Measurements from ENCODE around the gene RICTOR. TPM values are rescaled to one million over a fixed set of nuclear protein-coding genes. Genes with fewer than 3 reads are reported as not detected.

Gene RICTOR
- polyA plus RNA-seq, 1 donor from 2014 or later, result 12.9 TPM

DNA sequence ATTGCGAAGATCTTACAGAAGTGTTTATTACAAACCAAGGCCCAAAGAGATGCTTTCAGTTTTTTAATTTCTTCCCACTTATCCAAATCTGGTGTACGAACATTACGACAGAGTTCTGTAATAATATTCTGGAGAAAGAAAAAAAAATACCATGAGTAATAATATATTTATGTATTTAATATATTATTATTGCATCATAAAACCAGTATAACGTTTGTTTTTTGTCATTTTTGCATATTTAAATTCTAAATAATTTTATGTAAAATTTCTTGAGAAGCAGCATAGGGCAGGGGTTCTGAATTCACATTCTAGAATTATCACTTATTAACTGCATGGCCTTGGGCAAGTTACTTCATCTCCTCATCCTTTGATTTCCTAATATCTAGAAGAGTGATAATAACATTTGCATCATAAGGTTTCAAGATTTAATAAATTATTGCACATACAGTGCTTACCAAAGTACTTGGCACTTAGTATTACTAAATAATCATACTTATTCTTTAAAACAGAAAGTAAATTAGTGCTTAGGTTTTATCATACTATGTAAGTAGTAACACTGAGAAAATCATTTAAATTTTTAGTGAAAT, 120.7 kb downstream of the RICTOR start:
- H3K4me3 ChIP-seq (ENCODE audit: low read length), result no peak overlapping the region
- peaks cover 14% of the 10 kb centered on the region for H3K36me3 ChIP-seq (ENCODE audit: insufficient read depth, low read length)
- no peaks in the 10 kb centered on the region for H3K79me2 ChIP-seq (replicated peaks; ENCODE audit: insufficient read depth, low read length)
- H3F3A ChIP-seq (ENCODE audit: insufficient read depth, low read length, poor library complexity, severe bottlenecking), result no peaks in the 10 kb centered on the region
- H2AFZ ChIP-seq (ENCODE audit: low read depth, low read length), result no peak overlapping the region
- no peak overlapping the region for H3K9ac ChIP-seq (ENCODE audit: low read length)
- no peak overlapping the region for H3K4me2 ChIP-seq (ENCODE audit: low read length)
- no peaks in the 10 kb centered on the region for H3K27me3 ChIP-seq (ENCODE audit: insufficient read depth, low read depth, low read length)
- TF ChIP-seq SMC3 (conservative IDR thresholded peaks at IDR 0.05; ENCODE audit: poor library complexity), result no peak
- TF ChIP-seq, protein P1, sequence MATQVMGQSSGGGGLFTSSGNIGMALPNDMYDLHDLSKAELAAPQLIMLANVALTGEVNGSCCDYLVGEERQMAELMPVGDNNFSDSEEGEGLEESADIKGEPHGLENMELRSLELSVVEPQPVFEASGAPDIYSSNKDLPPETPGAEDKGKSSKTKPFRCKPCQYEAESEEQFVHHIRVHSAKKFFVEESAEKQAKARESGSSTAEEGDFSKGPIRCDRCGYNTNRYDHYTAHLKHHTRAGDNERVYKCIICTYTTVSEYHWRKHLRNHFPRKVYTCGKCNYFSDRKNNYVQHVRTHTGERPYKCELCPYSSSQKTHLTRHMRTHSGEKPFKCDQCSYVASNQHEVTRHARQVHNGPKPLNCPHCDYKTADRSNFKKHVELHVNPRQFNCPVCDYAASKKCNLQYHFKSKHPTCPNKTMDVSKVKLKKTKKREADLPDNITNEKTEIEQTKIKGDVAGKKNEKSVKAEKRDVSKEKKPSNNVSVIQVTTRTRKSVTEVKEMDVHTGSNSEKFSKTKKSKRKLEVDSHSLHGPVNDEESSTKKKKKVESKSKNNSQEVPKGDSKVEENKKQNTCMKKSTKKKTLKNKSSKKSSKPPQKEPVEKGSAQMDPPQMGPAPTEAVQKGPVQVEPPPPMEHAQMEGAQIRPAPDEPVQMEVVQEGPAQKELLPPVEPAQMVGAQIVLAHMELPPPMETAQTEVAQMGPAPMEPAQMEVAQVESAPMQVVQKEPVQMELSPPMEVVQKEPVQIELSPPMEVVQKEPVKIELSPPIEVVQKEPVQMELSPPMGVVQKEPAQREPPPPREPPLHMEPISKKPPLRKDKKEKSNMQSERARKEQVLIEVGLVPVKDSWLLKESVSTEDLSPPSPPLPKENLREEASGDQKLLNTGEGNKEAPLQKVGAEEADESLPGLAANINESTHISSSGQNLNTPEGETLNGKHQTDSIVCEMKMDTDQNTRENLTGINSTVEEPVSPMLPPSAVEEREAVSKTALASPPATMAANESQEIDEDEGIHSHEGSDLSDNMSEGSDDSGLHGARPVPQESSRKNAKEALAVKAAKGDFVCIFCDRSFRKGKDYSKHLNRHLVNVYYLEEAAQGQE (IDR thresholded peaks at IDR 0.05; ENCODE audit: borderline replicate concordance), result no peak
- no peaks in the 10 kb centered on the region for H3K9me2 ChIP-seq (ENCODE audit: insufficient read depth, low read length)
- no peak overlapping the region for H3K27ac ChIP-seq (ENCODE audit: low read length)
- H3K9me3 ChIP-seq (ENCODE audit: low read length), result no peaks in the 10 kb centered on the region
- no peaks in the 10 kb centered on the region for H4K20me1 ChIP-seq (ENCODE audit: insufficient read depth)

DNA sequence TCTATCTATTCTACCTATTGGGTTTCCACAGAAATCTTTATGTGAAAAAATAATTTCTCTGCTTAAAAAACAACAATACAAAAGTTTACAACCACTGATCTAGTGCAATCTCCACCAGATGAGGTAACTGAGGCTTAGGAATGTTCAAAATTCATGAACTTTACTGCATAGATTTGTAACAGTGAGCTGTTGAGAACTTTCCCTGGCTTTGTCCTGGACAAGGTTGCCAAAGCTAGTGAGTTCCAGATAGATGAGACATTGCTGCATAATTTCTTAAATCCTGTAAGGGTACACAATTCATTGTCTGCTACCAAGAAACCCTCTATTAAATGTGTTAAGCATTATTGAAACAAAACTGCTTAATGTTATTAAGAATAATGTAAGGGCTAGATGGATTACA, 125.7 kb downstream of the RICTOR start:
- Histone ChIP-seq H3K4me2 (ENCODE audit: low read length) (no peak overlapping the region), H3K4me3 (ENCODE audit: low read length) (no peak overlapping the region), H3K9me2 (ENCODE audit: insufficient read depth, low read length) (no peaks in the 10 kb centered on the region), H4K20me1 (ENCODE audit: insufficient read depth) (no peaks in the 10 kb centered on the region), H3K9ac (ENCODE audit: low read length) (no peak overlapping the region), H2AFZ (ENCODE audit: low read depth, low read length) (no peak overlapping the region), H3K27ac (ENCODE audit: low read length) (no peak overlapping the region), H3K9me3 (ENCODE audit: low read length) (no peaks in the 10 kb centered on the region), H3F3A (ENCODE audit: insufficient read depth, low read length, poor library complexity, severe bottlenecking) (no peaks in the 10 kb centered on the region), H3K36me3 (ENCODE audit: insufficient read depth, low read length) (peaks cover 14% of the 10 kb centered on the region), H3K27me3 (ENCODE audit: insufficient read depth, low read depth, low read length) (no peaks in the 10 kb centered on the region), H3K79me2 (replicated peaks; ENCODE audit: insufficient read depth, low read length) (no peaks in the 10 kb centered on the region)
- TF ChIP-seq MXI1 (conservative IDR thresholded peaks at IDR 0.05; ENCODE audit: poor library complexity, severe bottlenecking) (no peak), EP300 (conservative IDR thresholded peaks at IDR 0.05; ENCODE audit: poor library complexity, severe bottlenecking) (no peak), TAF1 (IDR thresholded peaks at IDR 0.05; ENCODE audit: low read depth) (no peak), POLR2AphosphoS5 (IDR thresholded peaks at IDR 0.05) (no peak), RAD21 (conservative IDR thresholded peaks at IDR 0.05) (no peak), EZH2 (IDR thresholded peaks at IDR 0.05; ENCODE audit: borderline replicate concordance, insufficient read depth, low read length, poor library complexity, severe bottlenecking) (no peak), SMC3 (conservative IDR thresholded peaks at IDR 0.05; ENCODE audit: poor library complexity) (no peak)
- TF ChIP-seq, protein P2, sequence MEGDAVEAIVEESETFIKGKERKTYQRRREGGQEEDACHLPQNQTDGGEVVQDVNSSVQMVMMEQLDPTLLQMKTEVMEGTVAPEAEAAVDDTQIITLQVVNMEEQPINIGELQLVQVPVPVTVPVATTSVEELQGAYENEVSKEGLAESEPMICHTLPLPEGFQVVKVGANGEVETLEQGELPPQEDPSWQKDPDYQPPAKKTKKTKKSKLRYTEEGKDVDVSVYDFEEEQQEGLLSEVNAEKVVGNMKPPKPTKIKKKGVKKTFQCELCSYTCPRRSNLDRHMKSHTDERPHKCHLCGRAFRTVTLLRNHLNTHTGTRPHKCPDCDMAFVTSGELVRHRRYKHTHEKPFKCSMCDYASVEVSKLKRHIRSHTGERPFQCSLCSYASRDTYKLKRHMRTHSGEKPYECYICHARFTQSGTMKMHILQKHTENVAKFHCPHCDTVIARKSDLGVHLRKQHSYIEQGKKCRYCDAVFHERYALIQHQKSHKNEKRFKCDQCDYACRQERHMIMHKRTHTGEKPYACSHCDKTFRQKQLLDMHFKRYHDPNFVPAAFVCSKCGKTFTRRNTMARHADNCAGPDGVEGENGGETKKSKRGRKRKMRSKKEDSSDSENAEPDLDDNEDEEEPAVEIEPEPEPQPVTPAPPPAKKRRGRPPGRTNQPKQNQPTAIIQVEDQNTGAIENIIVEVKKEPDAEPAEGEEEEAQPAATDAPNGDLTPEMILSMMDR (IDR thresholded peaks at IDR 0.05; ENCODE audit: poor library complexity, severe bottlenecking), result no peak
- TF ChIP-seq, protein P1 (IDR thresholded peaks at IDR 0.05; ENCODE audit: borderline replicate concordance), result no peak

Data from neural cell (in vitro differentiated cells).